Right atrium auricular region (tissue), 2 donors: ENCODE results near the gene STAB2. TPM values are rescaled to one million over a fixed set of nuclear protein-coding genes. Genes with fewer than 3 reads are reported as not detected.

Source experiments
- DNase-seq: peaks from one replicate; pipeline ENCODE4 v3.0.0-alpha.2; 2019; ENCODE audit warnings: low spot score
- H3K27ac ChIP-seq, 2 donors: fragments of 200-600 bp; sonication (generic); 1 replicate in 1 of 2; 2 replicates in 1 of 2; pipeline ENCODE4 v1.5.1; 2016 to 2019
- H3K27me3 ChIP-seq, 2 donors: fragments of 200-600 bp; sonication (generic); one replicate each; pipeline versions ENCODE4 v1.5.1 to v1.6.0; 2017 to 2019
- H3K36me3 ChIP-seq: fragments of 200-600 bp; sonication (generic); one replicate; pipeline ENCODE4 v1.5.1; 2016
- H3K4me1 ChIP-seq, 2 donors: fragments of 200-600 bp; sonication (generic); one replicate each; pipeline versions ENCODE4 v1.5.1 to v1.6.0; 2017 to 2019
- H3K4me3 ChIP-seq, 2 donors: fragments of 200-600 bp; sonication (generic); 1 replicate in 1 of 2; 2 replicates in 1 of 2; pipeline ENCODE4 v1.5.1; 2017 to 2019; ENCODE audit warnings: mild to moderate bottlenecking in 1 of 2, moderate library complexity in 1 of 2
- H3K9me3 ChIP-seq, 2 donors: fragments of 200-600 bp; sonication (generic); one replicate each; pipeline ENCODE4 v1.5.1; 2019
- total RNA-seq, 2 donors: library from RNA; depleted of rRNA; stranded (reverse); fragments of >200 nt; gene quantifications; one replicate each; pipeline ENCODE4 v1.1.0, GENCODE V29; 2016
- TF ChIP-seq, protein P1 (sequence below), 2 donors: fragments of 200-600 bp; sonication (generic); IDR thresholded peaks; one replicate each; pipeline ENCODE4 v1.5.1; 2019; ENCODE audit warnings: antibody characterized with exemption in 2 of 2

STAB2 gene
- total RNA-seq, 2 donors from 2014 or later = 0.11 TPM; not detected in 1

DNA sequence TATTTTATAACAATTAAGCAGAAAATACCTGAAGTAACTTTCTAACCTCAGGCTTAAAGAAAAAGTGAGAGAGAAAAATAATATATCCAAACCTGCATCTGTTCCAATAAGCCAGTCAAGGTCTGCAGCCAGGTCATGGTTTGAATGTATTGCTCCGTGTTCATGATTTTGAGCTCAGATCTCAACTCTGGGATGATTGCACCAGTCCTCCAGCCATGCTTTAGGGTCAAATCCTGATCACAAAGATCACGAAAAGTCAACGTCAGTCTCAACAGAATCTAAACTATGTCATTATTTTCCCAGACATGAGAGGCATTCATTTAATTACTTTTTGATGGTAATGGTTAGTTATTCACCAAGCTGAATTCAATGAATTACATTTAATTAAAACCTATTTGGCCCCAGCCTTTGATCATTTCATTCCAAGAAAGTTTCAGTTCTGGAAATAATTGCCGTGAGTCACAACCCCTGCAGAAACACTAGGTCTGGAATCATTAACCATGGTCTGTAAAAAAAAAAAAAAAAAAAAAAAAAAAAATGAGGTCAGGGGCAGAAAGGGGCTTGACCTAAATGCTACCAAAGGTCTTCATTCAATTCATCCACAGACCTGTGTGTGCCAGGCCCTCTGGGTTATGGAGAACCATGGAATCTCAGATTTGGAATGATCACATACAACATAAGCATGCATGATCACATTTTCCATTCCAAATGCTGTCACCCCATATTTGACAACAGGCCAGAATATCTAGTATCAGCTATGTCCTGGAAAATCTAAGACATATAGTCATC is 198.4 kb downstream of the STAB2 start:
- no peak for DNase-seq

DNA sequence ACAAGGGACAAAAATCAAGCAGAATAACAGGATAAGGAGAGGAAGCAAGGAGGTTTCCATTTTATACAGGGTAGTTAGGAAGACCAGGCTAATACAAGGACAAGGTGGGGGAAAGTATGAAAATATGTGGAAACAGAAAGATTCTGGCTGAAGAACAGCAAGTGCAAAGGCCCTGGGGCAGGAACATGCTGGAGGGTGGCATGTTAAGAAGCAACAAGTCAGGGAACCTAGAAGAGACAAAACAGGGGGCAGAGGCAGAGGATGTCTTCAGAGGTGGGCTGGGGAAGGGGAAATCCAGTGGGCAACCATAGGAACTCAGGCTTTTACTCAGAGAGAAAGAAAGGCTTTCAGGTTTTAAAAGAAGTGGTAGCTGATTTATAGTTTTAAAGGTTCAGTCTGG is 199.1 kb downstream of the STAB2 start:
- Histone ChIP-seq H3K27ac (no peak overlapping the region), H3K36me3 (no peaks in the 10 kb centered on the region), H3K4me1 (no peaks in the 10 kb centered on the region), H3K27me3 (no peaks in the 10 kb centered on the region), H3K4me3 (no peak overlapping the region), H3K9me3 (no peaks in the 10 kb centered on the region)
- TF ChIP-seq, protein P1, sequence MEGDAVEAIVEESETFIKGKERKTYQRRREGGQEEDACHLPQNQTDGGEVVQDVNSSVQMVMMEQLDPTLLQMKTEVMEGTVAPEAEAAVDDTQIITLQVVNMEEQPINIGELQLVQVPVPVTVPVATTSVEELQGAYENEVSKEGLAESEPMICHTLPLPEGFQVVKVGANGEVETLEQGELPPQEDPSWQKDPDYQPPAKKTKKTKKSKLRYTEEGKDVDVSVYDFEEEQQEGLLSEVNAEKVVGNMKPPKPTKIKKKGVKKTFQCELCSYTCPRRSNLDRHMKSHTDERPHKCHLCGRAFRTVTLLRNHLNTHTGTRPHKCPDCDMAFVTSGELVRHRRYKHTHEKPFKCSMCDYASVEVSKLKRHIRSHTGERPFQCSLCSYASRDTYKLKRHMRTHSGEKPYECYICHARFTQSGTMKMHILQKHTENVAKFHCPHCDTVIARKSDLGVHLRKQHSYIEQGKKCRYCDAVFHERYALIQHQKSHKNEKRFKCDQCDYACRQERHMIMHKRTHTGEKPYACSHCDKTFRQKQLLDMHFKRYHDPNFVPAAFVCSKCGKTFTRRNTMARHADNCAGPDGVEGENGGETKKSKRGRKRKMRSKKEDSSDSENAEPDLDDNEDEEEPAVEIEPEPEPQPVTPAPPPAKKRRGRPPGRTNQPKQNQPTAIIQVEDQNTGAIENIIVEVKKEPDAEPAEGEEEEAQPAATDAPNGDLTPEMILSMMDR (IDR thresholded peaks at IDR 0.05) = no peak
- no peak for DNase-seq

More for the DNA sequence above, 198.4 kb downstream of the STAB2 start:
- Histone ChIP-seq H3K27ac (no peak overlapping the region), H3K9me3 (no peaks in the 10 kb centered on the region), H3K4me3 (no peak overlapping the region), H3K4me1 (no peaks in the 10 kb centered on the region), H3K36me3 (no peaks in the 10 kb centered on the region), H3K27me3 (no peaks in the 10 kb centered on the region)
- TF ChIP-seq, protein P1 (IDR thresholded peaks at IDR 0.05) = no peak

DNA sequence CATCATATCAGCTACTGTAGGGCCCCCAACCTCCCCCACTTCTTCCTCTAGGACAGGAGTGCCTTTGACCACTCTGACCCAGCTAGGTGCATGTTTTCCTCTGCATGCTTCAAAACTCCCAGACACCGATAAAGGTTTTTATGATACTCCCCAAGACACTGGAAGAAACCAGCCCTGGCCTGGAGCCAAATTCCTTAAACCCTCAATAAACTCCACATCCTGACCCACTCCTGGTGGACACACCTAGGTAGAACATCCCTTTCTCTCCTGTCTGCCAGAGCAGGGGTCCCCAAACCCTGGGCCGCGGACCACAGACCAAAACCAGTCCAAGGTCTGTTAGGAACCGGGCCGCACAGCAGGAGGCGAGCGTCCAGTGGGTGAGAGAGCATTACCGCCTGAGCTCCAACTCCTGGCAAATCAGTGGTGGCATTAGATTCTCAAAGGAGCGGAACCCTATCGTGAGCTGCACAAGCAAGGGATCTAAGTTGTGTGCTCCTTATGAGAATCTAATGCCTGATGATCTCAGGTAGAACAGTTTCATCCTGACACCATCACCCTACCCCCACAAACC is 204.4 kb downstream of the STAB2 start:
- Histone ChIP-seq H3K27me3 (no peaks in the 10 kb centered on the region), H3K4me1 (no peaks in the 10 kb centered on the region), H3K27ac (no peak overlapping the region), H3K9me3 (no peaks in the 10 kb centered on the region), H3K4me3 (no peak overlapping the region), H3K36me3 (no peaks in the 10 kb centered on the region)
- DNase-seq = no peak
- TF ChIP-seq, protein P1 (IDR thresholded peaks at IDR 0.05) = no peak

DNA sequence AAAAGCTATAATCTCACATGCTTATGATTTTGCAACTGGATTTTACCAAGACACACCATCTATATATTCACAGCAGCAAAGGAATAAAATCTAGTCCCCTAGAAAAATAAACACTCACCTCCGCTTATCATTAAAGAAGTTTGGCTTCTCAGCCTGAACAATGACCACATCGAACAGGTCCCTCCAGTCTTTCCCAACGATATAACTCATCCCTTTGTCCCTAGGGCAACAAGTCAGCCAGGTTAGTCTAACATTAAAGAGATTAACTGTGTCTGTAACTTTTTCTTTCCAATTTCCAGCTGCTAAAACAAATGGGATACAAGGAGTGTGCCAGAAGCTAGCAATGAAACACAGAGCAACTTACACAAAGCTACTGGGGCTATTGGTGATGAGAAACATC is 206.0 kb downstream of the STAB2 start:
- Histone ChIP-seq H3K4me1 (no peaks in the 10 kb centered on the region), H3K9me3 (no peaks in the 10 kb centered on the region), H3K36me3 (no peaks in the 10 kb centered on the region), H3K4me3 (no peak overlapping the region), H3K27me3 (no peaks in the 10 kb centered on the region), H3K27ac (no peak overlapping the region)
- DNase-seq = no peak
- TF ChIP-seq, protein P1 (IDR thresholded peaks at IDR 0.05) = no peak

DNA sequence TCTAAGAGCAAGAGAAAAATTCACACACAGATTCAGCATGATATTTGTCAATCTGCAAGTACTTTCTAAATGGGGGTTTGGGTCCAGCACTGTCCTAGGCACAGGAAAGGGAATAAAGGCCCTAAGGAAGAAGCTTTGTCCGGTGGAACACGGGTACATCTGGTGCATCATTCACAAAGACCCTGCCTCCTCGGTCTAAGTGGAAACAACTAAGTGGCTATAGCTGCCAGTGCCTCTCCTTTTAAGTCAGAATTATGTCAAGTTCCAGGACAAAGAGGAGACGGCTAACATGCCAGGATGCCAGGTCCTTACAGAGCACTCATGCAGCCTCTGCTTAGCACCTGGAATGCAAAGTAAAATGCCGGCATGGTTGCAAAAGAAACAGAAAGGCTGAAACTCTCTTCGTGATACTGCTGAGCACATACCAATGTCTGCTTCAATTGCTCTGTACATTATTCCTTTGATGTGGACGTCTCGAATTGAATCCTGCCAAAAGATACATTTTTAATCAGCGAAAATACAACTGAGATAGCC is 206.5 kb downstream of the STAB2 start:
- no peak overlapping the region for H3K27ac ChIP-seq
- no peaks in the 10 kb centered on the region for H3K4me1 ChIP-seq
- TF ChIP-seq, protein P1 (IDR thresholded peaks at IDR 0.05) = no peak
- no peaks in the 10 kb centered on the region for H3K27me3 ChIP-seq
- DNase-seq = no peak
- H3K36me3 ChIP-seq = no peaks in the 10 kb centered on the region
- H3K9me3 ChIP-seq = no peaks in the 10 kb centered on the region
- no peak overlapping the region for H3K4me3 ChIP-seq
